WTC11 (cell line): Measurements from ENCODE around the gene MED15.

ENCODE experiments used
- ATF1 ChIP-seq: sonication (generic); formaldehyde crosslinking; IDR thresholded peaks from 2 replicates; pipeline ENCODE4 v1.8.1; 2023; ENCODE audit warnings: mild to moderate bottlenecking, moderate library complexity, missing genetic modification reagents
- TCF7 ChIP-seq: sonication (generic); formaldehyde crosslinking; IDR thresholded peaks from 2 replicates; pipeline ENCODE4 v1.8.0; 2022; ENCODE audit warnings: mild to moderate bottlenecking, low read depth, missing genetic modification reagents, moderate library complexity
- TP53 ChIP-seq: sonication (generic); formaldehyde crosslinking; IDR thresholded peaks from 2 replicates; pipeline ENCODE4 v1.8.1; 2023; ENCODE audit warnings: mild to moderate bottlenecking, missing genetic modification reagents
- TF ChIP-seq, protein P1 (sequence below): sonication (generic); formaldehyde crosslinking; IDR thresholded peaks from 2 replicates; pipeline ENCODE4 v1.8.1; 2022; ENCODE audit warnings: missing genetic modification reagents, borderline replicate concordance
- TF ChIP-seq, protein P2 (sequence below): sonication (generic); formaldehyde crosslinking; IDR thresholded peaks from 2 replicates; pipeline ENCODE4 v1.8.0; 2022; ENCODE audit warnings: mild to moderate bottlenecking, missing genetic modification reagents
- TF ChIP-seq, protein P3 (sequence below): fragments of 200-600 bp; IDR thresholded peaks from 2 replicates; pipeline ENCODE4 v1.8.0; 2022; ENCODE audit warnings: antibody characterized with exemption

DNA sequence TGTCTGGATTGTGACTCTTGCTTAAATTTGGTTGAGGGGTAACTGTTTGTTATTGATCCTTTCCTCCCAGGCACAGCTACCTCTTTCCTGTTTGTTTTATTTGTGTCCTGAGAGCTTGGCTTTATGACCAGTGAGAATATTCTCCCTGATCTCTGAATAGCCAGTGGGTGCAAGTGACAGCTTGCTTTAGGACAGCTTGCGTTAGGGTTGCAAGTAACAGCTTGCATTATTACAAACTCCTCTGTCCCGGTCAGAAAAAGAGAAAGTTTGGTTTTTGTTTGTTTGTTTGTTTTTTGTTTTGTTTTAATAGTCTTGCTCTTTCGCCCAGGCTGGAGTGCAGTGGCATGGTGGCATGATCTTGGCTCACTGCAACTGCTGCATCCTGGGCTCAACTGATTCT, 8.5 kb upstream of the MED15 start:
- TF ChIP-seq, protein P1, sequence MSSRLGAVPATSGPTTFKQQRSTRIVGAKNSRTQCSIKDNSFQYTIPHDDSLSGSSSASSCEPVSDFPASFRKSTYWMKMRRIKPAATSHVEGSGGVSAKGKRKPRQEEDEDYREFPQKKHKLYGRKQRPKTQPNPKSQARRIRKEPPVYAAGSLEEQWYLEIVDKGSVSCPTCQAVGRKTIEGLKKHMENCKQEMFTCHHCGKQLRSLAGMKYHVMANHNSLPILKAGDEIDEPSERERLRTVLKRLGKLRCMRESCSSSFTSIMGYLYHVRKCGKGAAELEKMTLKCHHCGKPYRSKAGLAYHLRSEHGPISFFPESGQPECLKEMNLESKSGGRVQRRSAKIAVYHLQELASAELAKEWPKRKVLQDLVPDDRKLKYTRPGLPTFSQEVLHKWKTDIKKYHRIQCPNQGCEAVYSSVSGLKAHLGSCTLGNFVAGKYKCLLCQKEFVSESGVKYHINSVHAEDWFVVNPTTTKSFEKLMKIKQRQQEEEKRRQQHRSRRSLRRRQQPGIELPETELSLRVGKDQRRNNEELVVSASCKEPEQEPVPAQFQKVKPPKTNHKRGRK (CRISPR knock-in tag): no peak
- TF ChIP-seq TCF7 (CRISPR knock-in tag) (no peak), TP53 (CRISPR knock-in tag) (no peak), ATF1 (CRISPR knock-in tag) (no peak)
- TF ChIP-seq, protein P2, sequence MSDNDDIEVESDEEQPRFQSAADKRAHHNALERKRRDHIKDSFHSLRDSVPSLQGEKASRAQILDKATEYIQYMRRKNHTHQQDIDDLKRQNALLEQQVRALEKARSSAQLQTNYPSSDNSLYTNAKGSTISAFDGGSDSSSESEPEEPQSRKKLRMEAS (CRISPR knock-in tag): no peak
- TF ChIP-seq, protein P3, sequence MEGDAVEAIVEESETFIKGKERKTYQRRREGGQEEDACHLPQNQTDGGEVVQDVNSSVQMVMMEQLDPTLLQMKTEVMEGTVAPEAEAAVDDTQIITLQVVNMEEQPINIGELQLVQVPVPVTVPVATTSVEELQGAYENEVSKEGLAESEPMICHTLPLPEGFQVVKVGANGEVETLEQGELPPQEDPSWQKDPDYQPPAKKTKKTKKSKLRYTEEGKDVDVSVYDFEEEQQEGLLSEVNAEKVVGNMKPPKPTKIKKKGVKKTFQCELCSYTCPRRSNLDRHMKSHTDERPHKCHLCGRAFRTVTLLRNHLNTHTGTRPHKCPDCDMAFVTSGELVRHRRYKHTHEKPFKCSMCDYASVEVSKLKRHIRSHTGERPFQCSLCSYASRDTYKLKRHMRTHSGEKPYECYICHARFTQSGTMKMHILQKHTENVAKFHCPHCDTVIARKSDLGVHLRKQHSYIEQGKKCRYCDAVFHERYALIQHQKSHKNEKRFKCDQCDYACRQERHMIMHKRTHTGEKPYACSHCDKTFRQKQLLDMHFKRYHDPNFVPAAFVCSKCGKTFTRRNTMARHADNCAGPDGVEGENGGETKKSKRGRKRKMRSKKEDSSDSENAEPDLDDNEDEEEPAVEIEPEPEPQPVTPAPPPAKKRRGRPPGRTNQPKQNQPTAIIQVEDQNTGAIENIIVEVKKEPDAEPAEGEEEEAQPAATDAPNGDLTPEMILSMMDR: no peak
